Right lobe of liver (tissue), 4 donors: ENCODE results near the gene MEG3.

Experiments
- POLR2A ChIP-seq: fragments of 450-650 bp; IDR thresholded peaks from one replicate; pipeline ENCODE4 v1.6.1; 2017; ENCODE audit warnings: antibody characterized with exemption, mild to moderate bottlenecking
- TF ChIP-seq, protein P1 (sequence below), 4 donors: fragments of 200-600 bp in 3 of 4; fragments of 450-650 bp in 1 of 4; IDR thresholded peaks; one replicate each; pipeline versions ENCODE4 v1.5.1 to v1.8.0; 2016 to 2022; ENCODE audit warnings: antibody characterized with exemption in 4 of 4, mild to moderate bottlenecking in 2 of 4
- donor health status: DM: no; HTN: no; CAD: no.
- donor health status: DM: no; HTN: no; CAD: no.
- donor health status: DM: no; HTN: yes; CAD: no.

DNA sequence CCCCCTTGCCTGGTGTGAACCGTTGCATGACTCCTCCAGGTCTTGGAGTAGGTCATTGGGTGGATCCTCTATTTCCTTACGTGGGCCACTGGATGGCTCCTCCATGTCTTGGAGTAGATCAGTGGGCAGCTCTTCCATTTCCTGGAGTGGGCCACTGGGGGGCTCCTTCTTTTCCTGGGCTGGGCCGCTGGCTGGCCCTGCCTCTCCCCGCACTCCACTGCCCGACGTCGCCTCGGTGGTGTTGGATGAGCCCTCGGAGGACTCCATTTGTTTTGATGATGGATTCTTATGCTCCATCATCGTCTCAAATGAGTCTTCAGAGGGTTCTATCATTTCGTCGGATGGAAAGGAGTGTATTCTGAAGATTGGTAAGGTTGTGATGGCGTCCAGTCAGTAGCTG, 58.5 kb downstream of the MEG3 start:
- TF ChIP-seq POLR2A = no peak
- TF ChIP-seq, protein P1, sequence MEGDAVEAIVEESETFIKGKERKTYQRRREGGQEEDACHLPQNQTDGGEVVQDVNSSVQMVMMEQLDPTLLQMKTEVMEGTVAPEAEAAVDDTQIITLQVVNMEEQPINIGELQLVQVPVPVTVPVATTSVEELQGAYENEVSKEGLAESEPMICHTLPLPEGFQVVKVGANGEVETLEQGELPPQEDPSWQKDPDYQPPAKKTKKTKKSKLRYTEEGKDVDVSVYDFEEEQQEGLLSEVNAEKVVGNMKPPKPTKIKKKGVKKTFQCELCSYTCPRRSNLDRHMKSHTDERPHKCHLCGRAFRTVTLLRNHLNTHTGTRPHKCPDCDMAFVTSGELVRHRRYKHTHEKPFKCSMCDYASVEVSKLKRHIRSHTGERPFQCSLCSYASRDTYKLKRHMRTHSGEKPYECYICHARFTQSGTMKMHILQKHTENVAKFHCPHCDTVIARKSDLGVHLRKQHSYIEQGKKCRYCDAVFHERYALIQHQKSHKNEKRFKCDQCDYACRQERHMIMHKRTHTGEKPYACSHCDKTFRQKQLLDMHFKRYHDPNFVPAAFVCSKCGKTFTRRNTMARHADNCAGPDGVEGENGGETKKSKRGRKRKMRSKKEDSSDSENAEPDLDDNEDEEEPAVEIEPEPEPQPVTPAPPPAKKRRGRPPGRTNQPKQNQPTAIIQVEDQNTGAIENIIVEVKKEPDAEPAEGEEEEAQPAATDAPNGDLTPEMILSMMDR (IDR thresholded peaks at IDR 0.05) = no peak
